ENCODE data around the gene ZNF112. TPM values are rescaled to one million over a fixed set of nuclear protein-coding genes. Genes with fewer than 3 reads are reported as not detected.
"Not testable (repeated sequence)": the region's sequence is repeated elsewhere in the genome, so short reads cannot be mapped to it uniquely, and the experiment has no call there.

Gene ZNF112
- 1 to 10 TPM; 5.2 to 7.7 (median 5.9) TPM for polyA plus RNA-seq (ENCODE audit: insufficient read length in 10 of 10)
- long read RNA-seq, donor 1: 0 reads
- long read RNA-seq, donor 2: 0 reads
- long read RNA-seq, donor 3: 0 reads
- long read RNA-seq, donor 4: 0 reads
- long read RNA-seq, donor 5, partial matches to known transcripts: 0 of 1 reads
- long read RNA-seq, donor 5, other reads (novel, unspliced or antisense): 0 of 1 reads
- long read RNA-seq, donor 6, partial matches to known transcripts: 0 of 1 reads
- long read RNA-seq, donor 6, other reads (novel, unspliced or antisense): 0 of 1 reads
- long read RNA-seq, donor 7: 0 reads
- long read RNA-seq, donor 8, partial matches to known transcripts: 0 of 1 reads
- long read RNA-seq, donor 8, other reads (novel, unspliced or antisense): 0 of 1 reads
- long read RNA-seq, donor 9: 0 reads

DNA sequence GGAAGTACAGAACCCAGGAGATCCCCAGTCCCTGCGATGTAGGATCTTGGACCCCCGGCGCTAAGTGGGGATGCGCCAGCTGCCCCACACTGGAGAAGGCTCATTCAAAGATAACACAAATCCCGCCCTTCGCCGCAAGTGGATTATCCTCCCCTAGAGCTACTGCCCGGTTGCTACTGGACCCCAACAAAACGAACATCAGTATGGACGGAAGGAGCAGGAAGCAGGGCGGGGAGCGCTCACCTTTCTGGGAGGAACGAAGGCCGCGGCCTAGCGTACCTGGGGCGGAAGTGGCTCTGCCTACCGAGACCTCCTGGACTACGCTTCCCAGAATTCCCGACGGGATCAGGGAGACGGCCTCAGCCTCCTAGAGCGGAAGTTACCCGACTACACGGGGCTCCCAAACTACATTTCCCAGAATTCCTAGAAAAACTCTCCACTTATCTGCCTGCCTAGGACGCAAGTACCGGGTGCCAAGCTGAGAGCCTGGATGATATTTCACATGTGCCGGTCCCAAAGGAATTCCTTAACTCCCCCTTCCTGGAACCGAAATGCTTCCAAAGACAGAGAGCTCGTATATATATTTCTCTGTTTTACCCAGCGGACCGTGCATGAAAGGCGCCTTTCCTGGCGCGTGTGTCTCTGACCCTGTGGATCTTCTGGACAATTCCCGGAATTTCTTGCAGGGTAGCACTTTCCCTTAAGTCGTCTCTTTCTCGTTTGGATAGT lies at the start of gene ZNF112:
ZNF112 (minus strand) TSS at position 298 of the 729 bp plus-strand sequence. CDS start 16,141 bp downstream, outside the sequence.
- DNase-seq: peak; percentile 93 to 96 (median 94)

DNA sequence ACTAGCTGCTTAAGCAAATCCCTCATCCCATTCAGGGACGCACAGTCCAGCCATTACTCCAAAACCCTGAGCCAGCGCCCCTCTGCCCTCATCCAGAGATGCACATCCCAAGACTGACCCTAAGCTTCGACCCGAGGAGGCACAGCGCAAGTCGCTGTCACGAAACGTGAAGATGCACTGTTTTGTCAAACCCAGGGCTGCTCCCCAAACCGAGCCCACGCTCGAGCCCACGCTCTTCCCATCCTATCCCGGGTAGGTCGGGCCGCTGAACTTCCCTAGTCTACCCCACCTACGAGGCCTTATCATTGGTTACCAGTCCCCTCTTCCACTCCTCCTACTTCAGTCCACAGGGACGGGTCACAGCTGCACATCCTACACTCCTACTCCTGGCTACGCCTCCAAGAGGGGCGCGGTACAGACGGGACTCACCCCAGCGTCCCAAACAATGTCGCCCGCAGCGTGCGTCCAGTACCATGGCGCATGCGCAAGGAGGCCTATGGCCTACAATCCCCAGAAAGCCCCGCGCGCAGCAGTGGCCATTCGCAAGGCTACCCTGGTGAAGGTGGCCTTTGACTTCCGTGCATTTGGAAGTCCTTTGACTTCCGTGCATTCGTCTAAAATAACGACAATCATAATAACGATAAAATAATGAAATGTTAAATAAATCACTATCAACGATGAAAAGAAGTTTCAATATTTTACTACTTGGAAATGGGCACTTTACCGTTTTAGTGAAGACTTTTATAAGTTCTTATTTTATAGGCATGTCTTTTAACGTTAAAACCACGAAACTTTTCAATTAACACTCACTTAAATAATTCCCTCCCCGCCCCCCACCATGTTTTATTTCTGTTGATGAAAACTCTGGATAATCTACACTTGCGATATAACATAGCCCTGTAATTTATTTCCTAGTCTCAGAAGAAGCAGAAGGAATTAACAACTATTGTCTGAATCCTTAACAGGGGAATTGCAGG lies 44.9 kb upstream of the ZNF112 start, which contains the start of gene ZNF285:
ZNF285 (minus strand) TSS at position 470 of the 977 bp plus-strand sequence. CDS start 4,395 bp downstream, outside the sequence.
- DNase-seq: peak; percentile 97 to 98 (median 97)

DNA sequence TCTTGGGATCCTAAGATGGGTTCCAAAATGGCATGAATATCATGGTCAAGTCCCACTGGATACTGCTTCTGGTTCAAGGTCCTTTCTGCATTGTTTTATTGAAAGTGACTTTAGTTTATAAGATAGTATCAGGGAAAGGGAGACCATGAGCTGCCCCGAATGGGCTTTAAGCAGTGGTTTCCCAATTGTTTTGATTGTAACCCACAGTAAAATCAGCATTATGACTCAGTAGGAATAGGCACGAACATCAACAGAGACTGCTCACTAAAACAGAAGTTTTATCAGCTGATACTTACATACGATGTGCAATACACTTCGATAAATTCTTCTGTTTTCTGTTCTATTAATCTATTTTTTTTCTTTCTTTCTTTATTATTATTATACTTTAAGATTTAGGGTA lies 32.8 kb upstream of the ZNF112 start:
- not testable (repeated sequence) for DNase-seq

DNA sequence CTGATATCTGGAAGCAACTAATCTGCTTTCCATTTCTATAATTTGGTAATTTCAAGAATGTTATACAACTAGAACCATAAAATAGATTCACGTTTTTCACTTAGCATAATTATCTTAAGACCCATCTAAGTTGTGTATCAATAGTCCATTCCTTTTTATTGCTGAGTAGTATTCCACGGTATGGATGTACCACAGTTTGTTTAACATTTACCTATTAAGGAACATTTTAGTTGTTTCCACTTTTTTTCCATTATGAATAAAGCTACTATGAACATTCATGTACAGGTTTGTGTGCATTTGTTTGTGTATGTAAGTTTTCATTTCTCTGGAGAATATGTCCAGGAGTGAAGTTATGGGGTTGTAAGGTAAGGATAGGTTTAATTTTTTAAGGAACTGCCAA lies 18.3 kb upstream of the ZNF112 start:
- no peak for DNase-seq

DNA sequence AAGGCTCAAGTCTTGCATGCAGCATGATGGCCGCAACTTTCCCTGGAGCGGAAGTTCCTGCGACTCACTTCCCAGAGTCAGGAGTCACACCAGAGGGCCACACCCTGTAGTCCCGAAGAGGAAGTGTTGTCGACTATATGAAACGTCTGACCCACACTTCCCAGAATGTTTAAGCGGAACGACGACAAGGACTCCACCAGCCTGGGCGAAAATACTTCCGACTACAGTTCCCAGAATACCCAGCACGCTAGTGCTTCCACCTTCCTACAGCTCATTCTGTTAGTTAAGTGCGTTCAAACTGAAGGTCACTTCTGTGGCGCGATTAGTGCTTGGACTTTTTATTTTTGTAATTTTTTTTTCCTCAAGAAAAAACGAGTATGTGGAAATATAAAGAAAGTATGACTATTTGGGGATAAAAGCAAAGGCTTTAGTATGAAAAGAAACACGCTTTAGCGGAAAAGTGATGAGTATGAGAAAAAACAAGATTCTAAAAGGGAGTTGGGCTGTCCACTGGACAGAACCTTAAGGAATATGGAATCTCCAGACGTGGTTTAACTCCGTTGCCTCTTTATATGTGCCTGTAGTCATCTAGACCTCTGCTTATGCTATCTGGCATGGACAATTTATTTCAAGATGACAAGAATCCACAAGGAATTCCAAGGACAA lies 15.5 kb upstream of the ZNF112 start:
- no peak for DNase-seq

DNA sequence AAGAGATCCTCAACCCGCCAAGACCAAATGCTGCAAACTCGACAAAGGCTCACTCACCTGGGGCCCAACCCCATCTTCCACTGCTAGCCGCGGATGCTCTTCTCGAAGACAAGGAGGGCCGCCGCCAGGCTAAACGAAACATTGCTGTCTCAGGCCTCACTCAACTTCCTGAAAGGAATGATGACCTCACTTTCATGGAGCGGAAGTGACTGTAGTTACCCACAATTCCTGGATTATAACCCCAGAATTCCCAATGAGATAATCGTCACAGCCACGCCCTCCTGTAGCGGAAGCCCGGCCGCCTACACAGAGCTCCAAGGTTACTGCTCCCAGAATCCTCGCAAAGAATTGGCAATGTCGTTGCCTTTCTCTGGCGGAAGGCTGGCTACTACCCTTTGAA lies 10.5 kb upstream of the ZNF112 start:
- peak in 1 of 3 donors; percentile 3 for DNase-seq

DNA sequence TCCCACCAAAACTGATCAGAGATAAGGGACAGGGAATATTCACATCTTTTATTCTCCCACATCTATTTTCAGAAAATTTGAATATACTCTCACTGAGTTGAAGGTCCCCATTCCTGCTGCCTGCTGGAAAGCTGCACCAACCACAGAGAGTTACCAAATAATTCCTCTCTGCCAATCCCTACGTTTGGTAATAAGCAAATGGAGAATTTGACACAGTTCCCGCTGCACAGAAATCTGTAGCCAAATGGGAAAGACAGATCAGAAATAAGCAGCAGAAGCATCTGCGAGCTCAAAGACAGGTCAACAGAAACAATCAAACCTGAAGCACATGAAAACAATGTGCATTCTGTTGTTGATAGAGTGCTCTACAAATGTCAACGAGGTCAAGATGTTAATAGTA lies 9.9 kb downstream of the ZNF112 start:
- DNase-seq: no peak

DNA sequence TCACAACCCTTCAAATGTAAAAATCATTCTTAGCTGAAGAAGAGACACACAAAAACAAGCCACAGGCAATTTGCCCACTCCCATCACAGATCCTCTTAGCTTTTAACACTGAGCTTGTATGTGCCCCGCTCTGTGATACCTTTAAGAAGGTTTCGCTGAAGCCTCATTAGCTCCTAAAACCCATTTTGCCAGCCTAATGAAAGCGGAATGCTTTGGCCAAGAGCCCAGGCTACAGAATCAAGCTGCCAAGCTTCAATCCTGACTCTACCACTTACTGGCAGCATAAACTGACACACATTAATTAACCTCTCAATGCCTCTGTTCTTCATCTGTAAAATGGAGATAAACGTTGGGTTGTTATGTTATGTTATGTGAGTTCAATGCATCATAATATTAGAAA lies 10.5 kb downstream of the ZNF112 start:
- no peak for DNase-seq

DNA sequence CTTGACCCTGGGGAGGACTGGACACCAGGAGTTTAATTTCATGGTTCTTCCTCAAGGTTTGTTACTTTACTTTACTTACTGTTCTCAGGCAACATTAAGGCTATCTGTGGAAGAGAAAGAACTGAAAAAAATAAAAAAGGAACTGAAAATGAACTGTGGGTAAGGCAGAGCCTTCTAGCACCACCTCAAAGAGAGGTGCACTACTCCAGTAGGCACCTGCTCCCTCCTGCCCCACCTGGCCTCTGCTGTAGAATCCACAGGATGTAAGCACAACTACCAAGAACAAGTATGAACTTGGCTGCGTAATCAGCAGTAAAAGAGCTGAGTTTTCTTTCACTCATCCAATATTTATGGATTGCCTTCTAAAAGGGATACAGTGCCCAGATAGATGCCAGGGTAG lies 12.2 kb downstream of the ZNF112 start:
- DNase-seq: no peak

DNA sequence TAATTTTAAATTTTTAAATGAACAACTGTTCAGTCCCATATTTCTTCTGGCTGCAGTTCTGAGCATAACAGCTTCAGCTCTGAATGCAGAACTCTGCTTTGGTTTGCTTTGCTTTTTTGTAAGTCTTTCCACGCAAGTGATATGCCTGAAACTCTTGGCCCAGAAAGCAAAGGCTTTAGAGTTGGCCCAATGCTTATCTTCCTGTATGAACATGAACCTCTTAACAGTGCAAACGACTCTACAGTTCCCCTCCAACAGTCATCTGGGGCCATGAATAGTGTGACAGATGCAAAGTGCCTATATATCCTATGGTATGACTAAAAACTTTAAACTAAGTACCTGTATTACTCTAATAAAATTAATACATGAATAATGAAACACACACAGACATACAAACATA lies 14.7 kb downstream of the ZNF112 start:
- no peak for DNase-seq

DNA sequence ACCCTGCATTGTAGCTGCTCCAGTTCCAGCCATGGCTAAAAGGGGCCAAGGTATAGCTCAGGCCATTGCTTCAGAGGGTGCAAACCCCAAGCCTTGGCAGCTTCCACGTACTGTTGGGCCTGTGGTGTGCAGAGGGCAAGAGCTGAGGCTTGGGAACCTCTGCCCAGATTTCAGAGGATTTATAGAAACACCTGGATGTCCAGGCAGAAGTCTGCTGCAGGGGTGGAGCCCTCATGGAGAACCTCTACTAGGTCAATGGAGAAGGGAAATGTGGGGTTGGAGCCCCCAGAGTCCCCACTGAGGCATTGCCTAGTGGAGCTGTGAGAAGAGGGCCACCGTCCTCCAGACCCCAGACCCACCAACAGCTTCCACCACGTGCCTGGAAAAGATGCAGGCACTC lies 21.8 kb downstream of the ZNF112 start:
- DNase-seq: not testable (repeated sequence)

DNA sequence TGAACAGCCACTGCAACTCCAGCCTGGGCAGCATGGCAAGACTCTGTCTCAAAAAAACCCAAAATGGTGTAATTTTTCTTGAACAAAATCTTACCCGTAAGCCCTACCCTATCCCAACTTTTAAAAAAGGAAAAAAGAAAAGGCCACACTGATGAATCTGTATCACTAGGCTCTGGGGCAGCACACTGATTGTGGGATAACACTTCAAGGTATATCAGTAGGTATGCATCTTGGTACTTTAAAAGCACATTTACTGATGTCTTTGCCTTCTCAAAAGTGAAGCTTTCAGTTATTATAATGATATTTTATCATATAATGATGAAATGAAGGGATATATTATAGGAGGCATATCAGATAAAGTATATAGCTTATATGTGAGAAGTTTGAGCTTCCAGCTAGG lies 24.3 kb downstream of the ZNF112 start:
- DNase-seq: no peak

DNA sequence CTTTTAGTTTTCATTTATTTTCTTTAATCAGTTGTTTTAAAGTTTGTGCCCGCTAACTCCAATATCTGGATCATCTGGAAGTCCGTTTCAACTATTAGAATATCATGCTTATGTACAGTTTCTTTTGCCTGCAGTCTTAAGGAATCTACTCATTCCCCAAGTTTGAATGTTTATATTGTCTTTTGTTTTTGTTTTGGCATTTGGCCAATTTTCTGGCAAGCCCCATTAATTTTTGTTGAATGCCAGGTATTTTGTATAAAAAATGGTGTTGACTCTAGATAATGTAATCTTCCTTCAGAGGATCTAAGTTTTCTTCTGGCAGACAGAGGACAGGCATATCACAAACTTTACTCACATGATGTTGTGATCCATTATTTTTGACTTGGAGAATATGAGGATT lies 40.6 kb downstream of the ZNF112 start:
- DNase-seq: no peak

DNA sequence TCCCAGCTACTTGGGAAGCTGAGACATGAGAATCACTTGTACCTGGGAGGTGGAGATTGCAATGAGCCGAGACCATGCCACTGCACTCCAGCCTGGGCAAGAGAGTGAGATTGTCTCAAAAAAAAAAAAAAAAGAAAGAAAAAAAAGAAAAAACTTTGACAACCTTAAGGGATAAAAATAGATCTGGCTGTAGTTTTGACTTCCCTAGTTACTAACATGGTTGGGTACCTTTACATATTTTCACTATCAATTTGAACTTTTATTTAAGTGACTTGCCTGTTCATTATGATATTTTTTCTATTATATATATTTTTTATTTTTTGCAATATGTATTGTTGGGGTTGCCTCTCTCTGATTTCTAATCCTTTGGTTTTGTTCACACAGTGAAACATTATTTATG lies 43.2 kb downstream of the ZNF112 start:
- no peak for DNase-seq

DNA sequence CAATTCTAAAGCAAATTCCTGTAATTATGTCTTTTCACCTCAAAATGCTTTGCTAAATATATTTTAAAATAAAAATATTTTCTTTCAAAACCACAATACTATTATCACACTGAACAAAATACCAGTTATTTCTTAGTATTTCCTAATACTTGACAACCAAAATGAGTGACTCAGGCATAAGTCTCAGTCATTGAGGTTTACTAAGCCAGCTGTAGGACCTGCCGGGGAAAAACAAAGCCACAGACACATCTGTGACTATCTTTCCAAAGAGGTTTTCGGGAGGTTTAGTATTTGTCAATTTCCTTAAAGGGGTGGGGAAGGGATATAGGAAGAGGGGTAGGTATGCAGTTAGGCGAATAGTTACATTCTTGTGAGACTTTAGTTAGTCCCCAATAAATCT lies 48.5 kb downstream of the ZNF112 start:
- DNase-seq: no peak

DNA sequence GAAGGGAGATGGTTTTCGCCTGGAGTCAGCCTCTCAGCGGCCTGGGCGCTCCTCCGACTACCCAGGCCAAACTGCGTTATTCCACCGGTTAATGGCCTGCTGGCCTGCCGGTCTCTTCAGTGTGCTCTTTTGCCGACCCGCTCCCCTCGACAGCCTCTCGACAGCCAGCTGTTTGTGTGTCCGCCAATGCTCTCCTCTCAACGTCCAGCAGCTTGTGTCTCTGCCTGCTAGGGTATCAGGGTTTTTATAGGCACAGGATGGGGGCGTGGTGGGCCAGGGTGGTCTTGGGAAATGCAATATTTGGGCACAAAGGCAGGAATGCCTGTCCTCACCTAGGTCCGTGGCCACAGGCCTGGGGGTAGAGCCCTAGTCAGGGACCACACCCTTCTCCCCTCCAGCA lies 50.2 kb downstream of the ZNF112 start:
- DNase-seq: no peak

DNA sequence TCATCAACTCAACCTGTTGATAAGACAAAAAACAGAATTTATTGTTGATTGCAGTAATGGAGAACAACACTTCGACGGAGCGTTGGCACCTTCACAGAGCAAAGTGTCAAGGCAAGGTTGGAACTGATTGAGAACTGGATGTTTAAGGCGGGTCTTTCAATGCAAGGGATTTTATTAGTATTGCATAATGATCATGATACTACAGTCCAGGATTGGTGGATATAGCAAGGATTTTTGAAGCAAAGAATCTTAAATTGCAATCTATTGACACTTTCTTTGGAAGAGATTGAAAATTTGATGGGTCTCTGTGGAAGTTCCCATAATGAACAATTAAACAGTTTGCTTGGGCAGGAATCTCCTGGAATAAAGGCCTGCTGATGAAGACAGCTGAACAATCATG lies 51.0 kb downstream of the ZNF112 start:
- DNase-seq: no peak

DNA sequence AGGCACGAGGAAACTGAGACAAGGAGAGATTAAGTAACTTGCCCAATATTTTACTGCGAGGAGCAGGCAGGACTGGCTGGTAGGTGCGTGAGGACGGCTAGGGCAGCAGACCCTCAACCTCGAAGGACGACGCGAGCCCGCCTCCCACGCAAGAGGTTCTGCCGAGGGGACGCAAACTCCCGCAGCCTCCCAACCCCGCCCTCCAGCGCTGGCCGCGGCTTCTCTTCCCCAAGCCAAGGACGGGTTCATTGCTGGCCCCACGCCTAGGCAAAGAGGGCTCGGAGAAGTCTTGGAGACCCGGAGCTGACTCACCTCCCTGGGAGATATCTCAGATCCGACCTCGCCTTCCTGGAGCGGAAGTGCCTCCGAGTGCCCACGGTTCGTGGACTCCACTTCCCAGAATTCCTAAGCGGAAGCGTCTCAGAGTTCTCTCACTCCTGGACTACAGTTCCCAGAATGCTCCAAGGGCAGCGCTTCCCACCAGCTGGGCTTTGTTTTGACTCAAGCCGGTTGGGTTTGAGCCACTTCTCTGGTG lies 51.8 kb downstream of the ZNF112 start, which contains the start of gene ZNF235:
ZNF235 (minus strand) TSS at position 367 of the 535 bp plus-strand sequence. CDS start 1,621 bp downstream, outside the sequence.
- peak; percentile 95 to 97 (median 97) for DNase-seq

DNA sequence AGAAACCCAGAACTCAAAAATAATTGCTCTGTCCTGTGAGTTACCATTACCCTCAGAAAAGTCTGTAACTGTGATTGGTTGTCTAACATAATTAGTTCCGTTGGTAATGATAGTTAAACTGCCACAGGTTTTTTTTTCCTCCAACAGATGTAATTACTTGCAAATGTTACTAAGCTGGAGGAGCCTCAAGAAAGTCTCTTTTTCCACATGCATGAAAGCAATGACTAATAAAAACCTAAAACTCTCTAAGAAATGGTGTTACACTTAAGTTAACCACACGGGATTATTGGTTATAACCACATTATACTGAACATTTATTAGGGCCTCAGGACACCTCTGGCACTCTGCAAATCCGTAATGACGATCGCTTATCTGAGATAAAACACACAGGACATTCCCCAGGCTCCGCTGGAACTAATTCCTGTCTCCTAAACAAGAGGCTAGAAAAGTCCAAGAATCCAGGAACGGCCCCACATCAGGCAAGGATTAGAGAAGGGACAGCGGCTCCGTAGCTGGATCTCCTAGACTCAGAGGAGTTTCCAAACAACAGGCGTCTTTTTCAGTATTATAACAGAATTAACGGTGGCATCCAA lies 52.4 kb downstream of the ZNF112 start:
- DNase-seq: peak in 2 of 3 donors; percentile 19 to 23

DNA sequence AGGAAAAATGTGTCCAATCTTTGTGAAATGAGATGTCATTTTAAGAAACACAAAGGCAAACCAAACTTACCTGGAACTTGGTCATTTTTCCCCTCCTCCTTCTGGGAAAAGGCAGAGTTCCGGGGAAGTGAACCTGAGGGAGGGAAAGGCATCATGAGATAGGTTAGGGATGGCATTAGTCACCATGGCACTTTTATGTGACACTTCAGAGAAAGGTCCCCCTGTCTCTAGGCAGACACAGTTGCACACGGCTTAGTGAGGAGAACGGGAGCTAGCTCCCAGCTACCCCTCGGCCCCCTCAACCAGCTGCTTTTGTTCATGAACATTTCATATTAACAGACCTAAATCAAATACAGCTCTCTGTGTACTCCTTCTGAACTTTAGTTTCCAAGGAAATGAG lies 53.2 kb downstream of the ZNF112 start:
- DNase-seq: peak in 1 of 3 donors; percentile 16
